Activated T-helper 17 cell treated with anti-CD3 and anti-CD28 coated beads, Interleukin-2, amount 50 U/mL, for 72 hours (primary cell): Measurements from ENCODE around the gene PIN1. TPM values are rescaled to one million over a fixed set of nuclear protein-coding genes. Genes with fewer than 3 reads are reported as not detected.
"Not testable (repeated sequence)": the region's sequence is repeated elsewhere in the genome, so short reads cannot be mapped to it uniquely, and the experiment has no call there.

Experiments
- ATAC-seq: fragments of 150-1000 bp; cut with Tn5 transposase; replicated peaks from 2 replicates; pipeline ENCODE4 v1.10.0; 2021; ENCODE audit warnings: mild to moderate bottlenecking, moderate library complexity
- H3K27ac Mint-ChIP-seq: one replicate; pipeline ENCODE4 v1.8.0; 2022; ENCODE audit warnings: mixed read lengths
- H3K27me3 Mint-ChIP-seq: one replicate; pipeline ENCODE4 v1.8.0; 2022; ENCODE audit warnings: mixed read lengths
- H3K36me3 Mint-ChIP-seq: one replicate; pipeline ENCODE4 v1.8.0; 2022; ENCODE audit warnings: low read depth, mild to moderate bottlenecking, mixed read lengths
- H3K4me1 Mint-ChIP-seq: one replicate; pipeline ENCODE4 v1.8.0; 2022; ENCODE audit warnings: mixed read lengths
- H3K4me3 Mint-ChIP-seq: one replicate; pipeline ENCODE4 v1.8.0; 2022; ENCODE audit warnings: mild to moderate bottlenecking, mixed read lengths
- H3K9me3 Mint-ChIP-seq: one replicate; pipeline ENCODE4 v1.8.0; 2022; ENCODE audit warnings: mixed read lengths
- total RNA-seq, 2 donors: library from RNA; stranded (reverse); gene quantifications; one replicate each; pipeline ENCODE4 v1.2.3, GENCODE V29; 2022

PIN1 gene
- total RNA-seq, 2 donors from 2014 or later, result 62.0 to 93.1 TPM

DNA sequence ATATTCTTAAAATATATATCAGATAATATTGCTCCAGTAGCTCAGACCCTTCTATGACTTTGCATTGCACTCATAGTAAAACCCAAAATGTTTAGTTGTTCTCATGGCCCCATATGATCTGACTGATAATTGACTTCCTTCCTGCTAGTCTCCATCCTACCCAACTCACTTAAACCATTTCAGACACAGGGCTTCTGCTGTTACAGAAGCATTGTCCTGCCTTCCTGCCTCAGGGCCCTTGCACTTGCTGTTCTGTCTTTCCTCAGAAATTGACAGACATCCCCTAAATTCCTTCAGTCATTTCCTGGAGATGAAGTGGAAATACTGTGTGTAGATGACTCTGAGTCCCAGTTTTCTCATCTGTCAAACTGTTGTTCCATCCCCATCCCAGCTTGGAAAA is 36.0 kb upstream of the PIN1 start:
- Mint-ChIP-seq H3K4me3 (no peak overlapping the region), H3K27me3 (no peaks in the 10 kb centered on the region), H3K36me3 (no peaks in the 10 kb centered on the region), H3K9me3 (no peaks in the 10 kb centered on the region), H3K27ac (no peak overlapping the region), H3K4me1 (peaks cover 4% of the 10 kb centered on the region)
- no peak for ATAC-seq

DNA sequence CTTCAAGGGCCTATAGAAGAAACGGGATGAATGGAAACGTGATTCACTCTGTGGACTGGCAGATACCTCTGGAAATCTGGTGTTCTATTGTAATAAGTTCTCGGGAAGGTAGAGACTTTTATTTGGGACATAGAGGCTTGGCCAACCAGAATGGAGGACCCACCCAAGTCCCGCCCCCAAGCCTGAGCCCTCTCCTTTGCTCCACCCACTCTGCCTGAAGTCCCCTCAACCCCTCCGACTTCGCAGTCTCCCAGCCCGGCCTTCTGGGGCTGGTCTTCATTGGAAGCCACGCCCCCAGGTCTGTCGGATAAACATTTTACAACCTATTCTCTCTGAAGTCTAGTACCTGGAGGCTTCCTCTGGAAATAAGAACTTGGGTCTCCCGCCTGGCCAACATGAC is 33.1 kb upstream of the PIN1 start:
- Mint-ChIP-seq H3K27ac (no peak overlapping the region), H3K36me3 (no peaks in the 10 kb centered on the region), H3K4me3 (no peak overlapping the region)

GRCh38 chr19:9806803-9807202 is 28.3 kb upstream of the PIN1 start:
- Mint-ChIP-seq H3K36me3 (peaks cover 29% of the 10 kb centered on the region), H3K4me3 (no peak overlapping the region), H3K9me3 (no peaks in the 10 kb centered on the region), H3K27me3 (no peaks in the 10 kb centered on the region), H3K27ac (no peak overlapping the region), H3K4me1 (peaks cover 6% of the 10 kb centered on the region)
- no peak for ATAC-seq

More for the DNA sequence above, 33.1 kb upstream of the PIN1 start:
- Mint-ChIP-seq H3K4me1 (no peaks in the 10 kb centered on the region), H3K27me3 (no peaks in the 10 kb centered on the region), H3K9me3 (no peaks in the 10 kb centered on the region)
- ATAC-seq, result no peak

DNA sequence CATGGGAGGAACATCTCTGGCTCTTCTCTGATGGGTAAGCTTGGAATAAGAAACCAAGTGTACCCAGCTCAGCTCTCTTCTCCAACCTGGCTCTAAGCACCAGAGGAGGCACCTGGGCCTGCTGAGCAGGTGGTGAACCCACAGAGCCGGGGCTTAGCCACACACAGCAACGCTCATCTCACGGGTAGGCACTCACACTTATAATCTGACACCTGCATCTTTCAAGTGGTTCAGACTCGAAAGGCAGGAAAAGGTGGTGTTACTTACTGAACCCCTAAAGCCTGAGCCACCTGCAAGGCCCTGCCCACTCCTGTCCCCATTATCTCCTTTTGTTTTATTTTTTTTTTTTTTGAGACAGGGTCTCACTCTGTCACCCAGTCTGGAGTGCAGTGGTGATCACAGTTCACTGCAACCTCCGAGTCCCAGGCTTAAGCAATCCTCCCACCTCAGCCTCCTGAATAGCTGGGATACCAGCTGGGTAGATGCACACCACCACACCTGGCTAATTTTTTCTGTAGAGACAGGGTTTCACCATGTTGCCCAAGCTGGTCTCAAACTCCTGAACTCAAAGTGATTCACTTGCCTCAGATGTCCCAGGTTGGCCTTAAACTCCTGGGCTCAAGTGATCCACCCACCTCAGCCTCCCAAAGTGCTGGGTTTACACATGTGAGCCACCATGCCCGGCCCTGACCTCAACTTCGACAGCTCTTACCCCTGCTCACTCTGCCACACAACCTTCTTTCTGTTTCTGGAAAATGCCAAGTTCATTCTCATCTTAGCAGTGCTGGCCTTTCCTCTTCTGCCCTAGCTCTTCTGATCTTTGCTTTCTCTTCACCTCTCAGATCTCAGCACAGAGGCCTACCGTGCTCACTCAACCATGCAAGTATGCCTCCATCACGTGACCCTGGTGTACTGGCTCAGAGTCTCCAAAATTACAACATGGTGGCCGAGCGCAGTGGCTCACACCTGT is 26.0 kb upstream of the PIN1 start:
- Mint-ChIP-seq H3K4me3 (no peak overlapping the region), H3K27me3 (no peaks in the 10 kb centered on the region), H3K9me3 (no peaks in the 10 kb centered on the region), H3K4me1 (peaks cover 6% of the 10 kb centered on the region), H3K36me3 (peaks cover 35% of the 10 kb centered on the region), H3K27ac (peak overlapping the region; percentile 44)
- no peak for ATAC-seq

GRCh38 chr19:9811139-9811538 is 24.0 kb upstream of the PIN1 start:
- no peak for ATAC-seq
- no peak overlapping the region for H3K4me3 Mint-ChIP-seq
- H3K27me3 Mint-ChIP-seq, result no peaks in the 10 kb centered on the region
- H3K4me1 Mint-ChIP-seq, result peaks cover 6% of the 10 kb centered on the region
- H3K27ac Mint-ChIP-seq, result no peak overlapping the region
- H3K9me3 Mint-ChIP-seq, result no peaks in the 10 kb centered on the region
- peaks cover 46% of the 10 kb centered on the region for H3K36me3 Mint-ChIP-seq

GRCh38 chr19:9818175-9818733 is 16.9 kb upstream of the PIN1 start:
- no peak for ATAC-seq
- peaks cover 27% of the 10 kb centered on the region for H3K36me3 Mint-ChIP-seq
- H3K4me3 Mint-ChIP-seq, result peak overlapping the region; percentile 79
- no peaks in the 10 kb centered on the region for H3K9me3 Mint-ChIP-seq
- H3K4me1 Mint-ChIP-seq, result peaks cover 10% of the 10 kb centered on the region
- peak overlapping the region; percentile 82 for H3K27ac Mint-ChIP-seq
- no peaks in the 10 kb centered on the region for H3K27me3 Mint-ChIP-seq

DNA sequence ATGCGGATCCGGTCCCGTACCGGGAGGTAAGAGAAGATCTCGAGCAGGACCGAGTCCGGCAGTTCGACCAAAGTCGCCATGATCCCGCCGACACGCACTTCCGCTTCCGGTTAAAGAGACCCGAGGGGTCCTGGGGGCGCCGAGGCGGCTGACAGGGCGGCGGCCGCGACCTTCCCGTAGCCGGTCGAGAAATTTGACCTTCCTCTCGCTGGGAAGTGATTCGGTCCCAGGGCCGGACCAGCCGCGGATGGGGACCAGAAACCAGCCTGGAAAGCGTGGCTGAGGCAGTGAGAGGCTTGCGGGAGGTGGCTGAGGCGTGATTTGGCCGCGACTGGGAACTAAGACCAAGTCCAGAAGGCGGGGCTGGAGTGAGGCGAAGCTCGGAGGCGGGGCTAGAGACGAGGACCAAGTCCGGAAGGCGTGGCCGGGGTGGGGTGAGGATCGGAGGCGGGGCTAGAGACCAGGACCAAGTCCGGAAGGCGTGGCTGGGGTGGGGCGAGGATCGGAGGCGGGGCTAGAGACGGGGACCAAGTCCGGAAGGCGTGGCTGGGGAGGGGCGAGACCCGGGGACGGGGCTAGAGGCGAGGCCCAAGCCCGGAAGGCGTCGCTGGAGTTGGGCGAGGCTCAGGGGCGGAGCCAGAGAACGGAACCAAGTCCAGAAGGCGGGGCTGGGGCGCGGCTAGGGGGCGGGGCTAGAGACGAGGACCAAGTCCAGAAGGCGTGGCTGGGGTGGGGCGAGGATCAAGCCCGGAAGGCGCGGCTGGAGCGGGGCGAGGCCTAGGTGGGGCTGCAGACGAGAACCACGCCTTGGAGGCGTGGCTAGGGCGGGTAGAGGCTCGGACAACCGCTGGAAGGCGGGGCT is 16.2 kb upstream of the PIN1 start, which contains the start of gene FBXL12:
Gene FBXL12, minus strand, starts transcription at position 346 of the 862 bp plus-strand sequence. Its CDS starts 266 bp downstream, at position 80.
- peak; percentile 89 for ATAC-seq
- Mint-ChIP-seq H3K36me3 (peaks cover 23% of the 10 kb centered on the region), H3K4me3 (peak within 1 kb of the TSS; percentile 79), H3K9me3 (no peaks in the 10 kb centered on the region), H3K27ac (peak within 1 kb of the TSS; percentile 82), H3K4me1 (peaks cover 10% of the 10 kb centered on the region), H3K27me3 (no peaks in the 10 kb centered on the region)

GRCh38 chr19:9819596-9819909 is 15.6 kb upstream of the PIN1 start:
- H3K9me3 Mint-ChIP-seq, result no peaks in the 10 kb centered on the region
- peak overlapping the region; percentile 82 for H3K27ac Mint-ChIP-seq
- H3K4me3 Mint-ChIP-seq, result peak overlapping the region; percentile 79
- peaks cover 10% of the 10 kb centered on the region for H3K4me1 Mint-ChIP-seq
- no peaks in the 10 kb centered on the region for H3K27me3 Mint-ChIP-seq
- ATAC-seq, result no peak
- H3K36me3 Mint-ChIP-seq, result peaks cover 19% of the 10 kb centered on the region

DNA sequence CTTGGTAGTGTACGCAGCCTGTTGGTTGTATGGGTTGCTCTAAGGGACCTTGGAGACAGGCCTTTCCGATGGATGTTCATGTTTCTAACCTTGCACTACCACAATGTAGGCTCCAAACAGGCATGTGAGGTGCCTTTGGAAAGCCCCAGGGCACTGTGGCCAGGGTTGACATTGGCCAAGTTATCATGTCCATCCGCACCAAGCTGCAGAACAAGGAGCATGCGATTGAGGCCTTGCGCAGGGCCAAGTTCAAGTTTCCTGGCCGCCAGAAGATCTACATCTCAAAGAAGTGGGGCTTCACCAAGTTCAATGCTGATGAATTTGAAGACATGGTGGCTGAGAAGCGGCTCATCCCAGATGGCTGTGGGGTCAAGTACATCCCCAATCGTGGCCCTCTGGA is 15.1 kb upstream of the PIN1 start:
- peak overlapping the region; percentile 82 for H3K27ac Mint-ChIP-seq
- H3K36me3 Mint-ChIP-seq, result peaks cover 14% of the 10 kb centered on the region
- not testable (repeated sequence) for H3K4me1 Mint-ChIP-seq

DNA sequence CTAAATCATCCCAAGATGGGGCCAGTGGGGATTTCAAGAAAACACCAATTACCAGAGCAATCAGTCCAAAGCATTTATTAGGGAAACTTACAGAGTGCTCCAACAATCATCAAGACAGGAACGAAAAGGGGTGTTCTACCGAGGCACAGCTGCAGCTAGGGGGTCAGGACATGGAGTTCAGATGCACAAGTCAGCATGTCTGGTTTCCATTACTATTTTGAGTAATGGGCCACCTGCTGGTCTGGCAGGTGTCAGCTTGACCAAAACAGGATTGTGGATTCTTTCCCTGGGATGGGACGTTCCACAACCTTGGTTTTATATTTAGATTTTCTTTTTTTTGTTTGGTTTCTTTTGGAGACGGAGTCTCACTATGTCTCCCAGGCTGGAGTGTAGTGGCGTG is 11.3 kb upstream of the PIN1 start:
- H3K27me3 Mint-ChIP-seq, result no peaks in the 10 kb centered on the region
- H3K27ac Mint-ChIP-seq, result no peak overlapping the region
- H3K4me3 Mint-ChIP-seq, result no peak overlapping the region
- H3K4me1 Mint-ChIP-seq, result peaks cover 11% of the 10 kb centered on the region
- H3K9me3 Mint-ChIP-seq, result no peaks in the 10 kb centered on the region
- peaks cover 19% of the 10 kb centered on the region for H3K36me3 Mint-ChIP-seq
- ATAC-seq, result no peak

More for the DNA sequence above, 15.1 kb upstream of the PIN1 start:
- not testable (repeated sequence) for H3K27me3 Mint-ChIP-seq, H3K9me3 Mint-ChIP-seq, ATAC-seq
- H3K4me3 Mint-ChIP-seq, result peak overlapping the region; percentile 79

DNA sequence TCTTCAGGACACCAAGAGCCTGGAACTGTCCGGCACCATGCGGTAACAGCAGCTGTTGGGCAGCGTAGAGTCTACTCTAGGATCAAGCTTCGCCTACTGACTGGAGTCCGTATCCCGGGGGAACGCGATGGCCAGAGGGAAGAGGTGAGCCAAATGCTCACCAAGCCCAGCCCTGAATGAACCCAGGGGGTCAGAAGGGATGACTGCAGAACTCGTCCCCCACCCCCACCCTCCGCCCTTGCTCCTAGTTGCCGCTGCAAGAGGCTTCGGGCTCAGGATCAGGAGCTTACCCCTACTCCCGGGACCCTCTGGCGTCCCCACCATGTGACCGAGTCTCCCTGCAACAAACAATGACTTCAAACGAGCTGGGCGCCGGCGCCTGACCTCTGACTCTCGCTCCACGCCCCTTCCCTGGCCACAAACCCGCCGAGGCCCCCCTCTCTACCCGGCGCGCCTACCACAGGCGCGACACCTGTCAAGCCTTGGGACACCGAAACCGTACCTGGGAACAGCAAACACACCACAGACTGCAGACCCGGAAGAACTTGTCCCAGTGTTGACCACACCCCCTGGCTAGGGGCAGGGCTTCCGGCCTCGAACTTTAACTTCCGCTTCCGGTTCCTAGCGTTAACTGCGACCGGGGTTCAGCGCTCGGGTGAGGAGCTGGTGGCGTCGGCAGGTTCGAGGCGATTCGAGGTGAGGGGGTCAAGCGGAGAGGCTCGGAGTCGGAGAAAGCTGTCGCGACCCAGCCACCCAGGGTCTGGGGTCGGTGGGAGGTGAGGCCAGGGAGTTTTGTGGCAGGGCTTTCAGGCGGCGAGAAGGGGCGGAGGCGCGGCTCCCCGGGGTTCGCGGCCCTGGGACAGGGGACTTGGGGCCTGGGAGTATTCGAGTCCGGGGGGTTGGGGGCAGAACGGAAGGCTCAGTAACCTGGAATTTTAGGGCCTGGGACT is 7.6 kb upstream of the PIN1 start, which contains the start of gene UBL5:
Gene UBL5, plus strand, starts transcription at position 630 of the 950 bp plus-strand sequence. CDS start 420 bp downstream, outside the sequence.
- Mint-ChIP-seq H3K27ac (peak within 1 kb of the TSS; percentile 97), H3K4me1 (peaks cover 11% of the 10 kb centered on the region), H3K27me3 (no peaks in the 10 kb centered on the region), H3K4me3 (peak within 1 kb of the TSS; percentile 96), H3K9me3 (no peaks in the 10 kb centered on the region), H3K36me3 (peaks cover 36% of the 10 kb centered on the region)
- peak; percentile 100 for ATAC-seq

GRCh38 chr19:9828551-9829063 is 6.5 kb upstream of the PIN1 start:
- Mint-ChIP-seq H3K4me1 (peaks cover 11% of the 10 kb centered on the region), H3K36me3 (peaks cover 36% of the 10 kb centered on the region), H3K4me3 (peak overlapping the region; percentile 96), H3K27me3 (no peaks in the 10 kb centered on the region), H3K9me3 (no peaks in the 10 kb centered on the region), H3K27ac (peak overlapping the region; percentile 97)
- no peak for ATAC-seq

GRCh38 chr19:9834307-9834725 is 802 bp upstream of the PIN1 start:
- H3K36me3 Mint-ChIP-seq, result peaks cover 20% of the 10 kb centered on the region
- ATAC-seq, result no peak
- peak overlapping the region; percentile 90 for H3K4me3 Mint-ChIP-seq
- H3K27ac Mint-ChIP-seq, result peak overlapping the region; percentile 79
- peaks cover 7% of the 10 kb centered on the region for H3K4me1 Mint-ChIP-seq
- no peaks in the 10 kb centered on the region for H3K27me3 Mint-ChIP-seq
- no peaks in the 10 kb centered on the region for H3K9me3 Mint-ChIP-seq
